DOHH2 (cell line): ENCODE data around the gene ZG16.

Experiments used
- CTCF ChIP-seq: fragments of 200-600 bp; sonication (generic); IDR thresholded peaks from one replicate; pipeline ENCODE4 v1.5.1; 2014; ENCODE audit warnings: antibody characterized with exemption, mild to moderate bottlenecking, low read depth, low read length; ENCODE audit not compliant: poor library complexity, severe bottlenecking
- EZH2phosphoT487 ChIP-seq: fragments of 200-600 bp; sonication (generic); IDR thresholded peaks from 2 replicates; pipeline ENCODE4 v1.6.1; 2017; ENCODE audit warnings: borderline replicate concordance, mild to moderate bottlenecking, antibody characterized with exemption, low read length, moderate library complexity, mixed read lengths

GRCh38 chr16:29744541-29745101, 33.4 kb upstream of the ZG16 start:
- TF ChIP-seq EZH2phosphoT487 (no peak), CTCF (no peak)
